HG03095 (cell line): ENCODE results near the gene CAMK1G.

ENCODE experiments used
- ATAC-seq: cut with Tn5 transposase; IDR thresholded peaks from one replicate; pipeline ENCODE4 v1.9.1; 2021; ENCODE audit warnings: moderate library complexity; ENCODE audit not compliant: unreplicated experiment

The CAMK1G gene

GRCh38 chr1:209564849-209565248, 18.7 kb upstream of the CAMK1G start:
- ATAC-seq: no peak

- peak; percentile 90 for ATAC-seq
These were observed 17.5 kb upstream of the CAMK1G start for GRCh38 chr1:209565759-209566678.

DNA sequence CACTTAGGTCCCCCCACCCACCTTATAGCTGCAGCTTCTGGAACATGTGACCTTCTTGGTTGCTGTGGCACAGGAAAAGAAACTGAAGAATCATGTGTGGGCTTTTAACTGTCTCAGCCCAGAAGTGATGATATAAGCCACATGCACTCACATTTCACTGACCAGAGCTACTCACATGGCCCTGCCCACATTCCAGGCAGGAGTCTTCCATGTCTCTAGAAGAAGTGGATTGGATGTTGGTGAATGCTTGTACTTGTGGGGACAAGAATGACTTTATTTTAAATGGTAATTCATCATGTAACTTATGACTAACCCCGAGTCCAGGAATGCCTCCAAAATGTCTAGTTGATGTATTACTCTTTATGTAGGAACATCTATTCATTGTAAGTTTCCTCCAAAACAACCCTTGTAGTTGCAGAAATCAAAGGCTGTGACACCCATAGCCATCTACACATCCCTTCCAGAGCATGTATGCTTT, 15.8 kb upstream of the CAMK1G start:
- ATAC-seq: no peak

DNA sequence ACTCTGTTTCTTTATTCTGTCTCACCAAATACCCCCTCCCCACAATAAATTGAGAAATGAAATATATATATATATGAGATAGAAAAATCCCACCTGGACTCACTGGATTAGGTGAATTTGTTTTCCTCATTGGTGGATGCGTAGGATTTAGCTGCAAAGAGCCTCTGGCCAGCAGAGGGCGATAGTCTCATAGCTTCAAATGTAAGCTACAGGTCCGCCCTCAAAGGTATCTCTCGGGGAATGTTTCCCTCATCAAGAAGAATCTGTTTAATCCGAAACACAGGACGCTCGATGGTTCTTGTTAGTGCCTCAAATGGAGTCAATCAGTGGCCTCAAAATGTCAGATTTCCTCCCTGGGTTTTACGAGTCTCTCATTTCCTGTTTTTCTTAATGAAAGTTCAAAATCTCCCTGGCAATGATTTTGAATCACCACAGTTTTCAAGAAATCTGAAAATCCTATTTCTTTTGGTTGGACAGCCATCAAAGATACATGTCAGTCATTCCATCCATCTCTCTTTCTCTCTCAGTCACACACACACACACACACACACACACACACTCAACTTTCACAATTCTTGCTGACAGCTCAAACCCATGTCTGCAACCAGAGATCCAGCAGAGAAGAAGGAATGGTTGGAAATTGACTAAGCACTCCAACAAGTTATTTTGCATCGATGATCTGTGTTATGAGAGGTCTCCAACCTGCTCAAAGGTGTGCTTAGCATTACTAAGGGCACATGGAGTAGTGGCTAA, 13.9 kb upstream of the CAMK1G start:
- no peak for ATAC-seq

DNA sequence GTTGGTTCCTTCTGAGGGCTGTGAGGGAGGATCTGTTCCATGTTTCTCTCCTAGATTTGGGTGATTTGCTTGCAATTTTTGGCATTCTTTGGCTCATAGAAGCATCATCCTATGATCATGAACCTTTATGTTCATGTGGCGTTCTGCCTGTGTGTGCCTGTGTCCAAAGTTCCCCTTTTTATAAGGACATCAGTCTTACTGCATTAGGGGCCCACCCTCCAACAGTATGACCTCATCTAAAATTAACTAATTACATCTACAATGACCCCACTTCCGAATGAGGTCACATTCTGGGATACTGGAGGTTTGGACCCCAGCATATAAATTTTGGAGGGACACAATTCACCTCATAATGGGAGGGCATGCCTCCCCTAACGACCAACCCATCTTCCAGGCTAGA, 12.8 kb upstream of the CAMK1G start:
- no peak for ATAC-seq

DNA sequence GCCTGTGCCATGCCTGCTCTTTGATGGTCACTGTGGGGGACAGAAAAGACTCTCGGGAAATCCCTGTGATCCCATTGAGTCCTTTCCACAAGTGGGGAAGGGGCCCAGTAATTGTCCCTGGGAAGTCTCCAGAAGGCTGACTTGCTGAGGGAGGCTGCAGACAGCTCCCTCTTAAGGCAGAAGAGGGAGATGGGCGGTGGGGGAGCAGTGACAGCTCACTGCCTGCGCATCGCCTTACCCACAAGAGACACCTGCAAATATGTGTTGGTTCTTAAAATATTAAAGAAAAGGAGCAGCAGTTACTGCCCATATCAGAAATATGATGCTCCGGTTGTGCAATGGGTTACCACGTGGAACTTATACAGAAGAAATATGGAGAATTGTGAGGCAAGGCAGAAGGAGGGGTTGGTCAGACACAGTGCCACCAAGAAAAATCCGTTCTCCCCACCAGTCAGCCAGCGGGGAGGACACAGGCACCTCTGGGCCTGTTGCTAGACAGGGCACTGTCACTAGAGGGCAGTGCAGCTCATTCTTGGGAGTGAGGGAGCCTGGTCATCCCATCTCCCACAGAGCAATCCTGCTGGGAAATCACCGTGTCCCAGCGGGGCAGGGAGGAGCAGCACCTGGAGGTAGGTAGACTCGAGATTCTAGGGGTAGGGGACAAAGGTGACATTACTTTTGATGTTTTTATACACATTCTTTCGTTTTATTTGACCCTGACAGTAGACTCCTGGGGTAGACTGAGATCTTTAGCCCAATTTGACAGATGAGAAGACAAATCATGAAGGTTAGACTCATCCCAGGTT, 6.9 kb upstream of the CAMK1G start:
- peak; percentile 77 for ATAC-seq

- no peak for ATAC-seq
These were observed 6.2 kb upstream of the CAMK1G start for GRCh38 chr1:209577346-209577745.

- ATAC-seq: no peak
These were observed 2.9 kb upstream of the CAMK1G start for GRCh38 chr1:209580577-209580976.

GRCh38 chr1:209584231-209584672, 738 bp downstream of the CAMK1G start:
- no peak for ATAC-seq

- no peak for ATAC-seq
These were observed 1.7 kb downstream of the CAMK1G start for GRCh38 chr1:209585197-209585596.

DNA sequence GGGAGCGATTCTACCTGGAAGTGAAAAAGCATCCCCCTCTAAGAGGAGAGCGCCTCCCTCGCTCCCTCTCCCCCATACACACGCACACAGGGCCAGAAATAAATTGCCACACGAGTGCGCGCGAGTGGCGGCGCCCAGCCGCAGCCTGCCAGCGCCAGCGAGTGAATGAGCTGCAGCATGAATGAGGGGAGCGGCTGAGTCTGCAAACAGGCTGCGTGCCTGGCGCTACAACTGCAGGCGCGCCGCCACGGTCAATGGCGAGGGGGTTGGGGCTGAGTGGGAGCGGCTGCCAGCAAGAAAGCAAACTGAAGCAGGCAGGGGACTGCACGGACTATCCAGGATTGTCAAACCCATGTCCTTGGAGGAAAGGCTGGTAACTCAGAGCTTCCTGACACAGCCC, 2.2 kb downstream of the CAMK1G start:
- ATAC-seq: no peak

GRCh38 chr1:209586221-209586740, 2.8 kb downstream of the CAMK1G start:
- ATAC-seq: no peak

GRCh38 chr1:209587789-209588188, 4.3 kb downstream of the CAMK1G start:
- ATAC-seq: no peak

DNA sequence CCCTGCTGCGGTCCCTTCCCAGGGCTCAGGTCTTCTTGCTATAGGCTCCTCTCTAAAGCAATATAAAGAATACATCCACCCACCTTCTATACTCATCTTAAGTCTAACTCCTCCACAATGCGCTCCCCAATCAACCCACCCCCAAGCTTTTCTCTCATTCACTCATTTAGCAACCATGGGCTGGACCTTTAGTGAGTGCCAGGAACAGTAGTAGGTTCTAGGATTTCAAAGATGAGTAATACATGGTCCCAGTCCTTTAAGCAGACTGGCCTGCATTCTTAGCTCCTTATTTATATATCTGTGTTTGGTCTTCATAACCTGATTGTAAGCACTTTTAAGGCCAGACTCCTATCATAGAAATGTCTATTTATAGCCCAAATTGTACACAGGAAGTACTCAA, 5.9 kb downstream of the CAMK1G start:
- ATAC-seq: no peak

GRCh38 chr1:209589863-209590262, 6.3 kb downstream of the CAMK1G start:
- no peak for ATAC-seq

DNA sequence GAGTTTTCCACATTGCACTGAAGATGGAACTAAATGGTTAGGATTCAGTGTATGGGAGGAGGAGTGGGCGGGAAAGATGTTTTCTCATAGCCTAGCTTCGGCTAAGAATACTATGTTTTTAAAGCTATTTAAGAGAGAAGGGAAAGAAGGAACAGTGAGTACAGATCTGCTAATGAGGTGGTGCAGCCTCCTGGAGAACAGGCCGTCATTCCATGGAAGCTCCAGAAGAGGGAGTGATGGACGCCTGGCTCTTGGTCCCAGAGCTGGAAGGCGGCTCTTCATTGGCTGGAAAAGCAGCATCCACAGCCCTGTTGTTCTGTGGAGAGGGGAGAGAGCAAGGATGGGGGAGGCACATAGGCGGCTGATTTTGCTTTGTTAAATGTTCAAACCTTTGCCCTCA, 6.9 kb downstream of the CAMK1G start:
- no peak for ATAC-seq

GRCh38 chr1:209593747-209594146, 10.2 kb downstream of the CAMK1G start:
- no peak for ATAC-seq

DNA sequence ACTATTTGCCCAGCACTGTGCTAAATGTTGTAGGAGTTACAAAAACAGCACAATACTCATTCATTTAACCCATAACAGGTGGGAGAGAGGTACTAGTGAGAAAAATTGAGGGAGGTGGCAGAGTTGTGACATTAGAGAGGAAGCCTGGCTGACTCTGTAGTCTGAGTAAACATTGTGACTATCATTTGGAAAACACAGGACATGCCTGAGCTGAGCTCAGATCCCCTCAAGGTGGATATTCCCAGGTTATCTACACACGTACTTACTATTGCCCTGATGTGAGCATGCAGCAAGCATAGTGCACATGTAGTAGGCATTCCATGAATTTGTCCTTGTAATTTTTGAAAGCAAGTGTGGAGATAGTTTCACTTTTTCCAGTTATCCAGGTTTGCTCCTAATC, 10.9 kb downstream of the CAMK1G start:
- no peak for ATAC-seq

GRCh38 chr1:209595028-209595427, 11.5 kb downstream of the CAMK1G start:
- no peak for ATAC-seq

DNA sequence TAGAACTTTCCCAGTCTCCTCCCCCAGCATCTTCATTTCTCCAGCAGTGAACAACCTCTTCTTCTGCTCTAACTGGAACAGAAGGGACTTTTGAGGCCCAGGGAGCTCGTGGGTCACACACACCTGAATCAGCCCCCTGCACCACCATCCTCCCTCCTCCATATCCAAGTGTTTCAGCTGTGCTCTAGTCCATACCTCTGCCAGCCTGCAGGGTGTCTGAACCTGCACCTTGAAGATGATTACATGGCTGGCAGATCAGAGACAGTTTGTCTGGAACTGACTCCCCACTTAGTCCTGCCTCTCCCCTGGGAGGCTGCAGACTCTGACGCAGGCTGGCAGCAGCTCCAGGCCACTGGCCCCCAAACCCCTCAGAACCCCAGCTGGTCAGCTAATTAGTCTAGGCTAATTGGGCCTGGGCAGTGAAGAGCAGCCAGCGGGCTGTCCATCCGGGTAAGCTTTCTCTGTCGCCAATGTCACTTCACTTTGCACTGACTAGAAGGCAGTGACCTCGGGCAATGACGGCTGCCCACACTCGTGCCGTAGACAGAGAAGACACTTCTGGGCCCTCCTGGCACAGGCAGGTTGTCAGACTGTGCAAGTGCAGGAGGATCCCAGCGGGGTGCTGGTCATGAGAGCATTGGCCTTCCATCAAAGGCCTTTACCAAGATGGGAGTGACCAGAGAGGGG, 12.2 kb downstream of the CAMK1G start:
- no peak for ATAC-seq
